ENCODE results near the gene APCDD1.

GRCh38 chr18:10521566-10521965 lies 67.1 kb downstream of the APCDD1 start:
- no peak for TF ChIP-seq SIN3A (IDR thresholded peaks at IDR 0.05; ENCODE audit: borderline replicate concordance, low read depth, low read length)
- no peak for TF ChIP-seq REST (IDR thresholded peaks at IDR 0.05; ENCODE audit: low read depth, low read length)
- no peak for TF ChIP-seq YY1 (IDR thresholded peaks at IDR 0.05; ENCODE audit: low read depth)
- no peak for TF ChIP-seq CTCF (IDR thresholded peaks at IDR 0.05)
- TF ChIP-seq TEAD4 (IDR thresholded peaks at IDR 0.05; ENCODE audit: borderline replicate concordance, insufficient read depth): no peak
- no peak for TF ChIP-seq NFIC (IDR thresholded peaks at IDR 0.05; ENCODE audit: borderline replicate concordance)
- TF ChIP-seq RCOR1 (IDR thresholded peaks at IDR 0.05; ENCODE audit: low read length): no peak
- no peak for TF ChIP-seq PBX3 (IDR thresholded peaks at IDR 0.05)
- no peak for TF ChIP-seq EP300 (IDR thresholded peaks at IDR 0.05; ENCODE audit: borderline replicate concordance in 1 of 2, low read depth in 1 of 2, low read length in 1 of 2)
- TF ChIP-seq FOXM1 (IDR thresholded peaks at IDR 0.05; ENCODE audit: low read depth): no peak
- no peak for TF ChIP-seq MAX (IDR thresholded peaks at IDR 0.05; ENCODE audit: low read depth)
- no peak for TF ChIP-seq TAF1 (IDR thresholded peaks at IDR 0.05; ENCODE audit: borderline replicate concordance, low read depth, low read length)
- no peak for TF ChIP-seq USF1 (IDR thresholded peaks at IDR 0.05; ENCODE audit: borderline replicate concordance, low read depth)
